Erythroblast (primary cell): ENCODE results near the gene COPG2.

Experiments used
- GATA1 ChIP-seq: IDR thresholded peaks from 2 replicates; pipeline ENCODE4 v1.6.1; 2011; ENCODE audit warnings: low read depth, mild to moderate bottlenecking, control low read depth, low read length, moderate library complexity
- POLR2A ChIP-seq: IDR thresholded peaks from 2 replicates; pipeline ENCODE4 v1.6.1; 2011; ENCODE audit warnings: mild to moderate bottlenecking, low read length

DNA sequence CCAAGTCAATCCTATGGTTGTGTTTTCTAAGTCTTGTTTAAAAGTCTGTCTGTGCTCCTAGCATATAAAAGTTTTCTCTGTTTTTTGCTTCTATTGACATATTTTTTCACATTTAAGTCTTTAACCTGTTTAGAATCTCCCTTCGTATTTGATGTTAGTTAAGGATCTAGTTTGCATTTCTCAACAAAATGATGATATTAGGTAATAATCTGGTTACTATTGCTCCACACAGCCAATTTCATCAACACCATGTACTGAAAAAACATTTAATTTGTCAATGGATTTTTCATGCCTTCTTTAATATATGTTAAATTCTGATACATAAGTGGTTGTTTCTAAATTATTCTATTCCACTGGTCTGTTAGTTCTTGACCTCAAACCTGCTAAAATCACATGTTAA, 35.3 kb upstream of the COPG2 start:
- TF ChIP-seq GATA1 (no peak), POLR2A (no peak)
